Neural crest cell (in vitro differentiated cells): ENCODE results near the gene HM13. TPM values are rescaled to one million over a fixed set of nuclear protein-coding genes. Genes with fewer than 3 reads are reported as not detected.

ENCODE experiments used
- DNase-seq: peaks from one replicate; pipeline ENCODE4 v3.0.0; 2021; ENCODE audit warnings: low read depth, mixed read lengths, low spot score
- H3K27ac Mint-ChIP-seq: one replicate; pipeline ENCODE4 v1.8.0; 2021; ENCODE audit warnings: mild to moderate bottlenecking, mixed read lengths; ENCODE audit not compliant: unreplicated experiment
- H3K27me3 Mint-ChIP-seq: 2 replicates; pipeline ENCODE4 v1.8.0; 2021; ENCODE audit warnings: low read depth, mild to moderate bottlenecking, mixed read lengths
- H3K36me3 Mint-ChIP-seq: 2 replicates; pipeline ENCODE4 v1.8.0; 2021; ENCODE audit warnings: low read depth, mild to moderate bottlenecking, mixed read lengths
- H3K4me1 Mint-ChIP-seq: 2 replicates; pipeline ENCODE4 v1.8.0; 2021; ENCODE audit warnings: mixed read lengths
- H3K4me3 Mint-ChIP-seq: one replicate; pipeline ENCODE4 v1.8.0; 2021; ENCODE audit warnings: mild to moderate bottlenecking, mixed read lengths
- H3K9me3 Mint-ChIP-seq: 2 replicates; pipeline ENCODE4 v1.8.0; 2021; ENCODE audit warnings: mixed read lengths
- CTCF ChIP-seq: fragments of 200-600 bp; sonication (generic); conservative IDR thresholded peaks from 2 replicates; pipeline ENCODE4 v1.5.0; 2021; ENCODE audit warnings: antibody characterized with exemption, mild to moderate bottlenecking
- total RNA-seq: library from RNA; stranded (reverse); gene quantifications from 2 replicates; pipeline ENCODE4 v1.2.1, GENCODE V29; 2021

HM13 gene
- total RNA-seq, 1 donor from 2014 or later = 179 TPM

- no peaks in the 10 kb centered on the region for H3K4me1 Mint-ChIP-seq
- no peak for TF ChIP-seq CTCF
- peaks cover 2% of the 10 kb centered on the region for H3K27me3 Mint-ChIP-seq
- H3K9me3 Mint-ChIP-seq = peaks cover 25% of the 10 kb centered on the region
- H3K27ac Mint-ChIP-seq = no peak within 1 kb of the TSS
- peaks cover 8% of the 10 kb centered on the region for H3K36me3 Mint-ChIP-seq
- no peak within 1 kb of the TSS for H3K4me3 Mint-ChIP-seq
- DNase-seq = no peak
These were observed 39.3 kb upstream of the HM13 start, which contains the start of the genes DEFB124 and REM1 for GRCh38 chr20:31474758-31475427. Gene DEFB124 (minus strand): TSS chr20:31475127. CDS start chr20:31473013, 2,114 bp downstream. Gene REM1 (plus strand): TSS chr20:31475288. CDS start chr20:31476446, 1,158 bp downstream.

- Mint-ChIP-seq H3K27ac (no peak overlapping the region), H3K4me3 (no peak overlapping the region), H3K27me3 (peaks cover 2% of the 10 kb centered on the region), H3K4me1 (no peaks in the 10 kb centered on the region), H3K36me3 (peaks cover 8% of the 10 kb centered on the region), H3K9me3 (peaks cover 25% of the 10 kb centered on the region)
- DNase-seq = no peak
- no peak for TF ChIP-seq CTCF
These were observed 38.6 kb upstream of the HM13 start for GRCh38 chr20:31475472-31476293.

GRCh38 chr20:31476294-31476585 lies 38.0 kb upstream of the HM13 start:
- H3K27me3 Mint-ChIP-seq = peaks cover 2% of the 10 kb centered on the region
- no peak overlapping the region for H3K4me3 Mint-ChIP-seq
- no peak for TF ChIP-seq CTCF
- H3K36me3 Mint-ChIP-seq = peaks cover 8% of the 10 kb centered on the region
- no peaks in the 10 kb centered on the region for H3K4me1 Mint-ChIP-seq
- peaks cover 26% of the 10 kb centered on the region for H3K9me3 Mint-ChIP-seq
- no peak overlapping the region for H3K27ac Mint-ChIP-seq
- DNase-seq = no peak

- peaks cover 8% of the 10 kb centered on the region for H3K36me3 Mint-ChIP-seq
- no peak for TF ChIP-seq CTCF
- DNase-seq = no peak
- no peak overlapping the region for H3K27ac Mint-ChIP-seq
- peaks cover 2% of the 10 kb centered on the region for H3K27me3 Mint-ChIP-seq
- H3K4me3 Mint-ChIP-seq = no peak overlapping the region
- H3K9me3 Mint-ChIP-seq = peaks cover 30% of the 10 kb centered on the region
- H3K4me1 Mint-ChIP-seq = no peaks in the 10 kb centered on the region
These were observed 37.5 kb upstream of the HM13 start for GRCh38 chr20:31476643-31477215.

- Mint-ChIP-seq H3K4me1 (no peaks in the 10 kb centered on the region), H3K27ac (no peak overlapping the region), H3K4me3 (no peak overlapping the region), H3K36me3 (no peaks in the 10 kb centered on the region), H3K9me3 (peaks cover 17% of the 10 kb centered on the region), H3K27me3 (peaks cover 25% of the 10 kb centered on the region)
- TF ChIP-seq CTCF = no peak
- DNase-seq = no peak
These were observed 30.2 kb upstream of the HM13 start for GRCh38 chr20:31484001-31484400.
